MCF 10A (cell line): Measurements from ENCODE around the gene TIAM1. TPM values are rescaled to one million over a fixed set of nuclear protein-coding genes. Genes with fewer than 3 reads are reported as not detected.

Source experiments
- BruUV-seq: library from RNA; stranded (reverse); fragments of 400-500 nt; replicated peaks from 2 replicates; lab custom pipeline; 2021; lab: Mats Ljungman, UMichigan
- CTCF ChIA-PET: fragments of 300-600 bp; sonication (Branson Sonifier 250); formaldehyde crosslinking; extraction: SDS; loops from one replicate; lab custom pipeline; 2021; ENCODE audit warnings: antibody characterized with exemption, inconsistent platforms; lab: Yijun Ruan, JAX
- POLR2A ChIA-PET: fragments of 300-600, 350-650 bp; sonication (Branson Sonifier 250); formaldehyde crosslinking; extraction: SDS; loops from one replicate; lab custom pipeline; 2020; ENCODE audit warnings: antibody characterized with exemption, inconsistent platforms; lab: Yijun Ruan, JAX
- DNase-seq: peaks from one replicate; pipeline ENCODE4 v3.0.0-alpha.2; 2018; ENCODE audit not compliant: unreplicated experiment
- H3K27ac Mint-ChIP-seq: one replicate; pipeline ENCODE4 v1.8.0; 2022; ENCODE audit warnings: mild to moderate bottlenecking, low read depth, mixed read lengths; ENCODE audit not compliant: unreplicated experiment
- H3K27me3 Mint-ChIP-seq: one replicate; pipeline ENCODE4 v1.8.0; 2022; ENCODE audit warnings: mixed read lengths; ENCODE audit not compliant: insufficient read depth, unreplicated experiment
- H3K36me3 Mint-ChIP-seq: one replicate; pipeline ENCODE4 v1.8.0; 2022; ENCODE audit warnings: mild to moderate bottlenecking, moderate library complexity, mixed read lengths; ENCODE audit not compliant: insufficient read depth, unreplicated experiment
- H3K4me1 Mint-ChIP-seq: one replicate; pipeline ENCODE4 v1.8.0; 2022; ENCODE audit warnings: mixed read lengths; ENCODE audit not compliant: insufficient read depth, unreplicated experiment
- H3K4me3 Mint-ChIP-seq: one replicate; pipeline ENCODE4 v1.8.0; 2022; ENCODE audit warnings: mild to moderate bottlenecking, moderate library complexity, mixed read lengths; ENCODE audit not compliant: unreplicated experiment
- H3K9me3 Mint-ChIP-seq: one replicate; pipeline ENCODE4 v1.8.0; 2022; ENCODE audit warnings: mixed read lengths; ENCODE audit not compliant: unreplicated experiment
- intact Hi-C: fragments of 100-400 bp; cut with micrococcal nuclease; formaldehyde crosslinking; loops from 2 replicates; pipeline ENCODE4 v1.14.1; 2022
- total RNA-seq: library from RNA; stranded (reverse); gene quantifications from 2 replicates; pipeline ENCODE4 v1.2.3, GENCODE V29; 2022
- TF ChIP-seq, protein P1 (sequence below): fragments of 200-600 bp; IDR thresholded peaks from one replicate; pipeline ENCODE4 v1.8.0; 2022; ENCODE audit warnings: antibody characterized with exemption, mild to moderate bottlenecking; ENCODE audit not compliant: unreplicated experiment

The TIAM1 gene
- total RNA-seq, 1 experiment from 2014 or later: 9.8 TPM

DNA sequence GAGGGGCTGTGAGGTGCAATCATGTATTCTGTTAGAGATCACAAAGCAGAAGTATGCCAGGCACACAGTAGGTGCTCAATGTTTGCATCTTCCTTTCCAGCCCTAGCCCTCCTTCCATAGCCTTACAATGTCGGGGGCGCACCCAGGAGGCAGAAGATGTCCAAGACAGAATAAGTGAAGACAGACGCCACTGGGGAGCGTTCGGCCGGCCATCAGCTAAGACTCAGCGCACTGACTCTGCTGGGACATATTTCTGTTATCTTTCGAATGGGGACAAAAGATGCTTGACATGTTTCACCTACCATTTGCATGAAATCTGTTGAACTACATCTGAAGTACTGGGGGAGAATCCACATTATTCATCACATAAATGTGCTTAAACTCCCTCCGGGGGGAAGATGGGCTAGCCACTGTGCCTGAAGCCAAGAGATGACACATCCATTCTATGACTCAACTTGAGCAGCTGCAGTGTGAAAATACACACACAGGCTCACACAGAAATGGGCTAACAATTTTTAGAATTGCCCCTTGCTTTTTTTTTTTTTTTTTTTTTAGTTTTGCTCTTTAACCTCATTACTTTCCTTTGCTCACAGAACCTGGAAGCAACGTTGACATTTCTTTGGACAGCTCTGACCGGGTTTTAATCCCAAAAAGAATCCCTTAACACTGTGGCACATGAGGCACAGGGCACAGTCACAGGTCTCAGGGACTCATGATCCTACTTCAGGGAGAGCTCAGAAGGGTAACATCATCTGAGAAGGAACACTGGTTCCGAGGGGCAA is 7.9 kb downstream of the TIAM1 start:
- POLR2A ChIA-PET: interaction anchor here (2.4 kb wide), 1 partner anchor 26 kb away, joined by 7 read pairs; no protein-coding TSS in a partner anchor
- peak overlapping the region; percentile 78 for H3K27ac Mint-ChIP-seq

GRCh38 chr21:31334648-31335121 is 9.4 kb downstream of the TIAM1 start:
- no peak for DNase-seq
- H3K27me3 Mint-ChIP-seq: no peaks in the 10 kb centered on the region
- no TSS peak for BruUV-seq
- H3K4me1 Mint-ChIP-seq: peaks cover 25% of the 10 kb centered on the region
- H3K36me3 Mint-ChIP-seq: no peaks in the 10 kb centered on the region
- ChIA-PET CTCF (interaction anchor here (0.6 to 1.4 kb wide), 3 partner anchors 9 to 59 kb away, joined by 3 to 6 read pairs (median 3); partner anchors contain the start of gene TIAM1), POLR2A (interaction anchor here (2.4 kb wide), 1 partner anchor 24 kb away, joined by 7 read pairs; no protein-coding TSS in a partner anchor)
- no peak overlapping the region for H3K4me3 Mint-ChIP-seq
- TF ChIP-seq, protein P1, sequence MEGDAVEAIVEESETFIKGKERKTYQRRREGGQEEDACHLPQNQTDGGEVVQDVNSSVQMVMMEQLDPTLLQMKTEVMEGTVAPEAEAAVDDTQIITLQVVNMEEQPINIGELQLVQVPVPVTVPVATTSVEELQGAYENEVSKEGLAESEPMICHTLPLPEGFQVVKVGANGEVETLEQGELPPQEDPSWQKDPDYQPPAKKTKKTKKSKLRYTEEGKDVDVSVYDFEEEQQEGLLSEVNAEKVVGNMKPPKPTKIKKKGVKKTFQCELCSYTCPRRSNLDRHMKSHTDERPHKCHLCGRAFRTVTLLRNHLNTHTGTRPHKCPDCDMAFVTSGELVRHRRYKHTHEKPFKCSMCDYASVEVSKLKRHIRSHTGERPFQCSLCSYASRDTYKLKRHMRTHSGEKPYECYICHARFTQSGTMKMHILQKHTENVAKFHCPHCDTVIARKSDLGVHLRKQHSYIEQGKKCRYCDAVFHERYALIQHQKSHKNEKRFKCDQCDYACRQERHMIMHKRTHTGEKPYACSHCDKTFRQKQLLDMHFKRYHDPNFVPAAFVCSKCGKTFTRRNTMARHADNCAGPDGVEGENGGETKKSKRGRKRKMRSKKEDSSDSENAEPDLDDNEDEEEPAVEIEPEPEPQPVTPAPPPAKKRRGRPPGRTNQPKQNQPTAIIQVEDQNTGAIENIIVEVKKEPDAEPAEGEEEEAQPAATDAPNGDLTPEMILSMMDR: no peak
- H3K27ac Mint-ChIP-seq: no peak overlapping the region
- intact Hi-C loops: no loop called here
- no peaks in the 10 kb centered on the region for H3K9me3 Mint-ChIP-seq

More for the DNA sequence above, 7.9 kb downstream of the TIAM1 start:
- intact Hi-C loops: no loop called here
- no peak overlapping the region for H3K4me3 Mint-ChIP-seq
- no peaks in the 10 kb centered on the region for H3K27me3 Mint-ChIP-seq
- TF ChIP-seq, protein P1: no peak
- no peaks in the 10 kb centered on the region for H3K9me3 Mint-ChIP-seq
- BruUV-seq: no TSS peak
- DNase-seq: peak; percentile 88
- peaks cover 25% of the 10 kb centered on the region for H3K4me1 Mint-ChIP-seq
- H3K36me3 Mint-ChIP-seq: no peaks in the 10 kb centered on the region
- CTCF ChIA-PET: interaction anchor here (1.0 to 1.6 kb wide), 3 partner anchors 12 to 245 kb away, joined by 4 read pairs; no protein-coding TSS in a partner anchor

- Mint-ChIP-seq H3K4me3 (no peak overlapping the region), H3K27ac (no peak overlapping the region), H3K36me3 (no peaks in the 10 kb centered on the region), H3K9me3 (no peaks in the 10 kb centered on the region), H3K27me3 (no peaks in the 10 kb centered on the region), H3K4me1 (peaks cover 25% of the 10 kb centered on the region)
- DNase-seq: no peak
- POLR2A ChIA-PET: interaction anchor here (0.7 kb wide), 1 partner anchor 130 kb away, joined by 3 read pairs; no protein-coding TSS in a partner anchor
- CTCF ChIA-PET: interaction anchor here (0.6 to 2.8 kb wide), 6 partner anchors 11 to 248 kb away, joined by 3 to 8 read pairs (median 4); no protein-coding TSS in a partner anchor
- TF ChIP-seq, protein P1: no peak
- intact Hi-C loops: no loop called here
- BruUV-seq: no TSS peak
These were observed 11.5 kb downstream of the TIAM1 start for GRCh38 chr21:31332525-31332924.

GRCh38 chr21:31331231-31331630 is 12.8 kb downstream of the TIAM1 start:
- BruUV-seq: no TSS peak
- POLR2A ChIA-PET: no interaction called here
- intact Hi-C loops: no loop called here
- TF ChIP-seq, protein P1: no peak
- no peak for DNase-seq
- H3K27ac Mint-ChIP-seq: no peak overlapping the region
- H3K9me3 Mint-ChIP-seq: no peaks in the 10 kb centered on the region
- H3K4me1 Mint-ChIP-seq: peaks cover 14% of the 10 kb centered on the region
- no peaks in the 10 kb centered on the region for H3K36me3 Mint-ChIP-seq
- no peaks in the 10 kb centered on the region for H3K27me3 Mint-ChIP-seq
- H3K4me3 Mint-ChIP-seq: no peak overlapping the region
- CTCF ChIA-PET: interaction anchor here (2.8 kb wide), 1 partner anchor 16 kb away, joined by 8 read pairs; no protein-coding TSS in a partner anchor
